ENCODE data around the gene ROMO1.

The ROMO1 gene

DNA sequence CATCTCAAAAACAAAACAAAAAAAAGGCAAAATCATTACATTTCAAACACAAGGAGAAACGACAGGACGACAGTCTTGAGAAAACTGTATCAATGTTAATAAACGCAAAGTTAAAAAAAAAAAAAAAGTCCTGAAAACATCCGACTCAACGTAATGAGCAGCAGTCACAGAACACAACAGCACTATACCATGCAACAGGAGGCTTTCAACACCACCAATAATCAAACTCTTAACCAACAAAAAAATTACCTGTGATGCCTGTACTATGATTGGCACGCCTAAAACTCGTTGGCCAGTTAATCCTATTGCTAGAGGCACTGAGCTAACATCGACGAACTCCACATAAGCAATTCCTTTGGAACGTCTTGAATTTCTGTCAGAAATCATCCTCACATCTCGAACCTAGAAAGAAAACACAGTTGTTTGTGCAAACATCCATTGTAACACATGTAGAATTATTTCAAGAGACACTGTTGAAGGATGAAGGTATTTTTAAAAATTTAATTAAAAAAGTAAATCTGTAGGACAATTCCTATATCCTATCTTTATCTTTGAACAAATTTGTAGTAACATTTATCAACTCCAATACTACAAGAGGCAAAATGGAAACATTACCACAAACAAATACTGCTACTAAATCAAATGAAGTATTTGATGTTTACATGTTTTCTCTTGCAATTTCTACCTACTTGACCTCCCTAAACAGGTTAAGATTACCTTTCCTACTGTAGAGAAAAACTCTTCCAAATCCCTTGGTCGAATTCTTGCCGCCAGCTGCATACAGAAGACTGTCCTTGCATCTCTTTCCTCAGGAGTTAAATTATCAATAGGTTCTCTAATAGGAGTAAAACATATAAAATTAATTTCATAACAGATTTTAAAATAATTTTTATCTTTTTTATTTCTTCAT, 25.4 kb downstream of the ROMO1 start:
- Histone ChIP-seq H2AFZ (ENCODE audit: low read depth, low read length) (no peak overlapping the region), H3K27me3 (ENCODE audit: low read depth, low read length) (no peaks in the 10 kb centered on the region), H3K9me3 (ENCODE audit: insufficient read depth, low read length) (no peaks in the 10 kb centered on the region), H3K36me3 (replicated peaks; ENCODE audit: low read depth, low read length) (peaks cover 74% of the 10 kb centered on the region), H3K4me3 (ENCODE audit: low read length) (no peak overlapping the region), H4K20me1 (ENCODE audit: insufficient read depth, low read length) (peaks cover 80% of the 10 kb centered on the region), H3K27ac (ENCODE audit: low read length) (no peak overlapping the region), H3K9ac (ENCODE audit: low read length) (no peak overlapping the region), H3K79me2 (ENCODE audit: low read length) (peaks cover 96% of the 10 kb centered on the region), H3K4me1 (ENCODE audit: low read length) (no peaks in the 10 kb centered on the region), H3K4me2 (ENCODE audit: low read length) (no peak overlapping the region)
- no peak for TF ChIP-seq EZH2phosphoT487 (IDR thresholded peaks at IDR 0.05; ENCODE audit: low read depth)
- TF ChIP-seq CTCF (IDR thresholded peaks at IDR 0.05; ENCODE audit: low read depth, low read length) = no peak

- TF ChIP-seq CTCF (IDR thresholded peaks at IDR 0.05; ENCODE audit: low read depth, low read length) = no peak
- TF ChIP-seq EZH2phosphoT487 (IDR thresholded peaks at IDR 0.05; ENCODE audit: low read depth) = no peak
- no peak overlapping the region for H3K4me3 ChIP-seq (ENCODE audit: low read length)
- H3K79me2 ChIP-seq (ENCODE audit: low read length) = peaks cover 96% of the 10 kb centered on the region
- no peak overlapping the region for H2AFZ ChIP-seq (ENCODE audit: low read depth, low read length)
- no peaks in the 10 kb centered on the region for H3K9me3 ChIP-seq (ENCODE audit: insufficient read depth, low read length)
- no peak overlapping the region for H3K9ac ChIP-seq (ENCODE audit: low read length)
- H3K4me2 ChIP-seq (ENCODE audit: low read length) = no peak overlapping the region
- no peaks in the 10 kb centered on the region for H3K4me1 ChIP-seq (ENCODE audit: low read length)
- H3K36me3 ChIP-seq (replicated peaks; ENCODE audit: low read depth, low read length) = peaks cover 76% of the 10 kb centered on the region
- H4K20me1 ChIP-seq (ENCODE audit: insufficient read depth, low read length) = peaks cover 80% of the 10 kb centered on the region
- no peak overlapping the region for H3K27ac ChIP-seq (ENCODE audit: low read length)
- no peaks in the 10 kb centered on the region for H3K27me3 ChIP-seq (ENCODE audit: low read depth, low read length)
Observed at GRCh38 chr20:35726842-35727711, 27.9 kb downstream of the ROMO1 start.

- Histone ChIP-seq H3K9ac (ENCODE audit: low read length) (no peak overlapping the region), H3K27ac (ENCODE audit: low read length) (no peak overlapping the region), H3K4me1 (ENCODE audit: low read length) (no peaks in the 10 kb centered on the region), H3K27me3 (ENCODE audit: low read depth, low read length) (no peaks in the 10 kb centered on the region), H2AFZ (ENCODE audit: low read depth, low read length) (no peak overlapping the region), H3K36me3 (replicated peaks; ENCODE audit: low read depth, low read length) (peaks cover 80% of the 10 kb centered on the region), H3K4me2 (ENCODE audit: low read length) (no peak overlapping the region), H3K9me3 (ENCODE audit: insufficient read depth, low read length) (no peaks in the 10 kb centered on the region), H3K4me3 (ENCODE audit: low read length) (no peak overlapping the region), H4K20me1 (ENCODE audit: insufficient read depth, low read length) (peaks cover 86% of the 10 kb centered on the region), H3K79me2 (ENCODE audit: low read length) (peaks cover 98% of the 10 kb centered on the region)
- TF ChIP-seq EZH2phosphoT487 (IDR thresholded peaks at IDR 0.05; ENCODE audit: low read depth) = no peak
- TF ChIP-seq CTCF (IDR thresholded peaks at IDR 0.05; ENCODE audit: low read depth, low read length) = no peak
Observed at GRCh38 chr20:35729283-35729807, 30.1 kb downstream of the ROMO1 start.
